Lower lobe of right lung (tissue), 2 donors: ENCODE results near the gene DEGS2. TPM values are rescaled to one million over a fixed set of nuclear protein-coding genes. Genes with fewer than 3 reads are reported as not detected.

Experiments used
- ATAC-seq, 2 donors: fragments of 200-7000 bp; cut with Tn5 transposase; one replicate each; pipeline ENCODE4 v1.9.1; 2020 to 2022; ENCODE audit warnings: mild to moderate bottlenecking in 2 of 2, moderate library complexity in 2 of 2
- DNase-seq: peaks from one replicate; pipeline ENCODE4 v3.0.0-alpha.2; 2020
- H3K27ac ChIP-seq: fragments of 200-600 bp; one replicate; pipeline ENCODE4 v1.8.0; 2022
- H3K27me3 ChIP-seq: fragments of 200-600 bp; one replicate; pipeline ENCODE4 v1.8.0; 2022; ENCODE audit warnings: low read depth
- H3K36me3 ChIP-seq: fragments of 200-600 bp; one replicate; pipeline ENCODE4 v1.8.0; 2022; ENCODE audit warnings: mild to moderate bottlenecking
- H3K4me1 ChIP-seq: fragments of 200-600 bp; one replicate; pipeline ENCODE4 v1.8.0; 2022
- H3K4me3 ChIP-seq: fragments of 200-600 bp; one replicate; pipeline ENCODE4 v1.8.0; 2022; ENCODE audit warnings: mild to moderate bottlenecking
- H3K9me3 ChIP-seq: fragments of 200-600 bp; one replicate; pipeline ENCODE4 v1.8.0; 2022
- intact Hi-C: fragments of 100-400 bp; cut with DNase I; formaldehyde crosslinking; loops from one replicate; pipeline ENCODE4 v1.11.0; 2022
- total RNA-seq: library from RNA; stranded (reverse); fragmentation: NEBNext Ultra II Directional; extraction: Animal tissue kit (Norgen Biotek cat#: 25700); gene quantifications from one replicate; pipeline ENCODE4 v1.2.1, GENCODE V29; 2021
- TF ChIP-seq, protein P1 (sequence below): fragments of 200-600 bp; IDR thresholded peaks from one replicate; pipeline ENCODE4 v1.8.0; 2022; ENCODE audit warnings: antibody characterized with exemption, mild to moderate bottlenecking
- donor health status: DM: no; HTN: yes; CAD: no; lungs with severe emphysema.

The DEGS2 gene
- total RNA-seq, 1 donor from 2014 or later: 5.8 TPM

- Histone ChIP-seq H3K4me3 (no peak overlapping the region), H3K27me3 (no peaks in the 10 kb centered on the region), H3K4me1 (peaks cover 5% of the 10 kb centered on the region), H3K36me3 (peaks cover 70% of the 10 kb centered on the region), H3K9me3 (no peaks in the 10 kb centered on the region), H3K27ac (no peak overlapping the region)
- intact Hi-C loops: no loop called here
- TF ChIP-seq, protein P1, sequence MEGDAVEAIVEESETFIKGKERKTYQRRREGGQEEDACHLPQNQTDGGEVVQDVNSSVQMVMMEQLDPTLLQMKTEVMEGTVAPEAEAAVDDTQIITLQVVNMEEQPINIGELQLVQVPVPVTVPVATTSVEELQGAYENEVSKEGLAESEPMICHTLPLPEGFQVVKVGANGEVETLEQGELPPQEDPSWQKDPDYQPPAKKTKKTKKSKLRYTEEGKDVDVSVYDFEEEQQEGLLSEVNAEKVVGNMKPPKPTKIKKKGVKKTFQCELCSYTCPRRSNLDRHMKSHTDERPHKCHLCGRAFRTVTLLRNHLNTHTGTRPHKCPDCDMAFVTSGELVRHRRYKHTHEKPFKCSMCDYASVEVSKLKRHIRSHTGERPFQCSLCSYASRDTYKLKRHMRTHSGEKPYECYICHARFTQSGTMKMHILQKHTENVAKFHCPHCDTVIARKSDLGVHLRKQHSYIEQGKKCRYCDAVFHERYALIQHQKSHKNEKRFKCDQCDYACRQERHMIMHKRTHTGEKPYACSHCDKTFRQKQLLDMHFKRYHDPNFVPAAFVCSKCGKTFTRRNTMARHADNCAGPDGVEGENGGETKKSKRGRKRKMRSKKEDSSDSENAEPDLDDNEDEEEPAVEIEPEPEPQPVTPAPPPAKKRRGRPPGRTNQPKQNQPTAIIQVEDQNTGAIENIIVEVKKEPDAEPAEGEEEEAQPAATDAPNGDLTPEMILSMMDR: no peak
- DNase-seq (no peak), ATAC-seq (no peak)
Observed at GRCh38 chr14:100126401-100126800, 33.0 kb downstream of the DEGS2 start.

DNA sequence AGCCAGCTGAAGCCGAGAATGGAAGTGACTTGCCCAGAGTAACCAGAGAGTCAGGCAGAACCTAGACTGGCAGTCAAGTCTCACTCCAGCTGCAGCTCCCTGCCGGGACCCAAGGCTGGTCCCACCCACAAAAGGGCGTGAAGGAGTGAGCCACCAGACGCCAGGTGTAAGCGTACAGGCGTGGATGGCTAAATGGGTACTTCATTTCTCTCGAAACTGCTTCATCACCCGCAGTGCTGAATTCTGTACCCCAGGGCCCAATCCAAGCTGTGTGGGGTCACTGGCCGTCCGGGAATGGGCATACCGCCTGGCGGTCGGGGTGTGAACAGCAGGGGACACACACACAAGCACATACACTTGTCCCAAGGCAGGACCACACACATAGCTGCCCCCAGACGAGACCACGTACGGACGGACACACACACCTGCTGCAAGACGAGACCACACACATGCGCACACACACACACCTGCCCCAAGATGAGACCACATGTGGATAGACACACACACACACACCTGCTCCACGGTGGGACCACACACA lies 34.8 kb downstream of the DEGS2 start:
- peaks cover 52% of the 10 kb centered on the region for H3K36me3 ChIP-seq
- H3K4me3 ChIP-seq: no peak overlapping the region
- no peak overlapping the region for H3K27ac ChIP-seq
- ATAC-seq (no peak), DNase-seq (no peak)
- no peaks in the 10 kb centered on the region for H3K27me3 ChIP-seq
- H3K4me1 ChIP-seq: peaks cover 5% of the 10 kb centered on the region
- no peaks in the 10 kb centered on the region for H3K9me3 ChIP-seq
- intact Hi-C loops: no loop called here
- TF ChIP-seq, protein P1: no peak

DNA sequence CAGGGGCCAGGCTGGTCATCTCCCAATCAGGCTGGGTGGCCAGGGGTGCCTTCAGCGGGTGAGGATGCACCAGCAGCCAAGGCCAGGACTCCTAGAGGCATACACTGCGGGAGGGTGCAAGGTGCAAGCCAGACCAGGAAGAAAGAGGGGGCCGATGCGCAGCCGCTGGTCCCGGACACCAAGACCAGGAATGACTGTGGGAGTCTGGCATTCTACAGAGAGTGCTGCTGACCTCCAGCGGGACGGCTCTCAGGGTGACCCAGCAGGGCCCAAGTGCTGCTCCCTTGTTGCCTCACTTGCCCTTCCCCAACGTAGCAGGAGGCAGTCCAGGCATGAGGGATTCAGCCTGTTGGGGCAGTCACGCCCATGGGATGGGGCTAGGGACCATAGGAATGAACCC lies 35.8 kb downstream of the DEGS2 start:
- intact Hi-C loops: no loop called here
- H3K27me3 ChIP-seq: no peaks in the 10 kb centered on the region
- H3K4me3 ChIP-seq: no peak overlapping the region
- ATAC-seq: no peak
- H3K36me3 ChIP-seq: peaks cover 42% of the 10 kb centered on the region
- H3K4me1 ChIP-seq: peaks cover 5% of the 10 kb centered on the region
- no peak overlapping the region for H3K27ac ChIP-seq
- TF ChIP-seq, protein P1: no peak
- DNase-seq: no peak
- H3K9me3 ChIP-seq: no peaks in the 10 kb centered on the region

GRCh38 chr14:100122481-100123223 lies 36.8 kb downstream of the DEGS2 start:
- no peak overlapping the region for H3K4me3 ChIP-seq
- TF ChIP-seq, protein P1: no peak
- no peaks in the 10 kb centered on the region for H3K9me3 ChIP-seq
- intact Hi-C loops: no loop called here
- peaks cover 5% of the 10 kb centered on the region for H3K4me1 ChIP-seq
- ATAC-seq (no peak), DNase-seq (no peak)
- H3K36me3 ChIP-seq: peaks cover 43% of the 10 kb centered on the region
- H3K27me3 ChIP-seq: no peaks in the 10 kb centered on the region
- no peak overlapping the region for H3K27ac ChIP-seq

- DNase-seq: no peak
- intact Hi-C loops: no loop called here
- Histone ChIP-seq H3K4me1 (peaks cover 5% of the 10 kb centered on the region), H3K27ac (no peak overlapping the region), H3K36me3 (peaks cover 39% of the 10 kb centered on the region), H3K9me3 (no peaks in the 10 kb centered on the region), H3K27me3 (no peaks in the 10 kb centered on the region), H3K4me3 (no peak overlapping the region)
- TF ChIP-seq, protein P1: no peak
- ATAC-seq: no peak
Observed at GRCh38 chr14:100121643-100122480, 37.6 kb downstream of the DEGS2 start.
